Fibroblast of skin of back (primary cell): ENCODE measurements around the gene KIF20B.
A peak's percentile ranks its signal among the peaks of the same experiment; 100 is the strongest.
"Not testable (repeated sequence)": the region's sequence is repeated elsewhere in the genome, so short reads cannot be mapped to it uniquely, and the experiment has no call there.

ENCODE experiments used
- DNase-seq: peaks from one replicate; pipeline ENCODE4 v3.0.0-alpha.2; 2013

Gene KIF20B

DNA sequence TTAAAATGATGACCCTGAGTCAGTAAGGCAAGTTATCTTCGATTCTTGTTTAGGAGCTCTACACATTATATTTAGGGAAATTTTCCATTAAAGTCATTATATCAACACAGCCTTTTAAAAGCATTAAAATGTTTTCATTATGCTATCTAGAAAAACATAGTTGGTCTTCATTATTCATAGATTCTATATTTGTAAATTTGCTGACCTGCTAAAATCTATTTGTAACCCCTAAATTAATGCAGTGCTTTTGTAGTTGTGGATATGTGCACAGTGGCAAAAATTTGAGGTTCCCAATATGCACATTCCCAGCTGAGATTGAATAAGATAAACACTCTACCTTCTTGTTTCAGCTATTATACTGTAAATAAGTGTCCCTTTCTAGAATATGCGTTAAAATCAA, 81.1 kb downstream of the KIF20B start:
- DNase-seq = no peak

DNA sequence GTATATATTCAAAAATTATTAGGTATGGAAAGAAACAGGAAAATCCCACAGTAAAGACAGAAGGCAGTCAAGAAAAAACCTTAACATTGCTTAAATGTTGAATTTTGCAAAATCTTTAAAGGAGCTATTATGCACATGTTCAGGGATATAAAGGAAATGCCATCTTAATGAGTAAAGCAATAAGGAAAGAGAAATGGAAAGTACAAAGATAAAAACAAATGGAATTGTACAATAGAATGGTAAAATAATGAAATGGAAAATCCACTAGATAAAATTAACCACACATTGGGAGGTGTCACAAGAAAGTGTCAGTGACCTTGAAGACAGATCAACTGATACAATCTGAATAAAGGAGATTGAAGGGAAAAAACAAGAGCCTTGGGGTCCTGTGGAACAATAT, 82.0 kb downstream of the KIF20B start:
- peak; percentile 8 for DNase-seq

DNA sequence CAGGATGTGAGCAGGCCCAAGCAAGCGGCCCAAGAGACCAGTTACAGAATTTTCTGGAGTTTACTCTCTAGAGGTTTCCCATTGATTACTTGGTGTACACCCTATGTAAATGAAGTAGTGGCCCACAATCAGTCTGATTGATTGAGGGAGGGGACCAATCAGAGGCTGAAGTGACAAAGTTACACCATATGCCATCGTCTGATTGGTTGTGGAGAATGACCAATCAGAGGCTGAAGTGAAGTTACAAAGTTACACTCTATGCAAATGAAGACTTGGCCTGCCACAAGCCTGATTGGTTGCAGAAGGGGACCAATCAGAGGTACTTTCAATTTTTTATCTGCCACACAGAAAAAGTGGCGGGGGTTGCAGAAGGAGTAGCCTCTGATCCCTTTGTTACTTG, 83.7 kb downstream of the KIF20B start:
- DNase-seq = peak; percentile 12

DNA sequence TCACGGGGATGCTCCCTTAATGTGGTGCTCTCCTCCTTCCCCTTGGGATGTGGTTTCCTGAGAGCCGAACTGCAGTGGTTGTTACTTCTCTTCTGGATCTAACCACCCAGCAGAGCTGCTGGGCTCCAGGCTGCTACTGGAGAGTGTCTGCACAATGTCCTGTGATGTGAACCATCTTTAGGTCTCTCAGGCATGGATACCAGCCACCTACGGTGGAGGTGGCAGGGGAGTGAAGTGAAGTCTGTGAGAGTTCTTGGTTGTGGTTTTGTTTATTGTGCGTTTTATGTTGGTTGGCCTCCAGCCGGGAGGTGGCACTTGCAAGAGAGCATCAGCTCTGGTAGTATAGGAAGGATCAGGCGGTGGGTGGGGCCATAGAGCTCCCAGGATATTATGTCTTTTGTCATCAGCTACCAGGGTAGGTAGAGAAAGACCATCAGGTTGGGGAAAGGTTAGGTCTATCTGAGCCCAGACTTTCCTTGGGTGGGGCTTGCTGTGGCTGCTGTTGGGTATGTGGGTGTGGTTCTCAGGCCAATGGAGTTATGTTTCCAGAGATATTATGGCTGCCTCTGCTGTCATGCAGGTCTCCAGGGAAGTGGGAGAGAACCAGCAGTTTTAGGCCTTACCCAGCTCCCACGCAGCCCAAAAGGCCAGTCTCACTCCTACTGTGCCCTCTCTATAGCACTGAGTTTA, 87.9 kb downstream of the KIF20B start:
- no peak for DNase-seq

DNA sequence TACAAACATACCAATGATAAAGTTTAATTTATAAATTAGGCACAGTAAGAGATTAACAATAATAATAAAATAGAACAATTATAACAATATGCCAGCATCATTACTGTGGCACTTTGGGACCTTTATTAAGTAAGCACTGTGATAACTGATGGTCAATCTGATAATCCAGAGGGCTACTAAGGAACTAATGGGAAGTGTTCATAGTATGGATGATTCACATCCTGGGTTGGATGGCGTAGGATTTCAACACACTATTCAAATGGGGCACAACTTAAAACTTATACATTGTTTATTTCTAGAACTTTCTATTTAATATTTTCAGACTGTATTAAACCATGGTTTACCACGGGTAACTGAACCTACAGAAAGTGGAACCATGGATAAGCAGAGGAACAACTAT, 90.8 kb downstream of the KIF20B start:
- no peak for DNase-seq

DNA sequence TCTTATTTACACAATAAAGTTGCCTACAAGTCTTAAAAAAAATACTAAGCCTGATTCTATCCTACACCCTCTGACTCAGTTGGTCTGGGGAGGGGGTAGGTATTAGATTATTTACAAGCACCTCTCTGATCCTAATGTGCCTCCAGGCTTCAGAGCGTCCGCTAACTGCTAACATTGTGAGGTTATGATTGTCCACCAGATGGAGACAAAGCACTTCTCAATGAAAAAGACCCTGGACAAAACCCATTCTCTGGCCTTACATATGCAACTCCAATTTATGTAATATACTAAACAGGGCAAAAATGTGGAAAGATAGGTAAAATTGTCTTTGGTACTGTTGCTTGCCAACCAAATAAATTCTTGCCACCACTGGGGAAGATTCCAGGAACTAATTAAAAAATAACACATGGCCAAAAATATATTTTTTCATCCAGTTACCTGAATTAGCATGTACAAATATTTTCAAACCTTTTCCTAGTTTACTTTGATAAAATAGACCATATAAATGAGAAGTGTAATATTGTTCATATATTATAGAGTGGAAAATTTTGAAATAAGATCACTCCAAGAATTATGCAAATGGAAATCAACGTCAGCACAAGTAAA, 92.4 kb downstream of the KIF20B start:
- DNase-seq = peak; percentile 63

DNA sequence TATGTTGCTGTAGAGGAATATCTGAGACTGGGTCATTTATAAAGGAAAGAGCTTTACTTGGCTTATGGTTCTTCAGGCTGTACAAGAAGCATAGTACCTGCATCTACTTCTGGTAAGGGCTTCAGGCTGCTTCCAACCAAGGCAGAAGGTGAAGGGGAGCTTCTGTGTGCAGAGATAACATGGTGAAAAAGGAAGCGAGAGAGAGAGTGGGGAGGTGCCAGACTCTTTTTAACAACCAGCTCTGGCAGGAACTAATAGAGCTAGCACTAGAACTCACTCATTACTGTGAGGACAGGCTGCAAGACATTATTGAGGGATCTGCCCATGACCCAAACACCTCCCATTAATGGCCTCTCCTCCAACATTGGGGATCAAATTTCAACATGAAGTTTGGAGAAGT, 94.5 kb downstream of the KIF20B start:
- no peak for DNase-seq

DNA sequence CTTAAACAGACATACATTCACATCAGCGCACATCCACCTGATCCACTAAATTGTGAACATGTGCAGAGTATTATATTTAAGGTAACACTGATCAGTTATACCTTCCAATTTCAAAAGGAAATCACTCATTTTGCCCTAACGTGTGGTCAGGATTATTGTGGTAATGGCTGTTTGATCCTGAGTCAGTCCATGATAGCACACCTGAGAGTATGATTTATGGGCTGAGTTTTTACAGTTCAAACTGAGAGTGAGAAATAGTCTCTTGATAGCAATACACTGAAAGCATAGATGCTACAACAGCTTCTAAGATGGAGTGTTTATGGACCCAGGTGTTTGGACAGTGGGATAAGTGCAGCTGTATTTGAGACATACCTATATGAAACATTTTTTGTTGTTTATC, 96.7 kb downstream of the KIF20B start:
- no peak for DNase-seq

DNA sequence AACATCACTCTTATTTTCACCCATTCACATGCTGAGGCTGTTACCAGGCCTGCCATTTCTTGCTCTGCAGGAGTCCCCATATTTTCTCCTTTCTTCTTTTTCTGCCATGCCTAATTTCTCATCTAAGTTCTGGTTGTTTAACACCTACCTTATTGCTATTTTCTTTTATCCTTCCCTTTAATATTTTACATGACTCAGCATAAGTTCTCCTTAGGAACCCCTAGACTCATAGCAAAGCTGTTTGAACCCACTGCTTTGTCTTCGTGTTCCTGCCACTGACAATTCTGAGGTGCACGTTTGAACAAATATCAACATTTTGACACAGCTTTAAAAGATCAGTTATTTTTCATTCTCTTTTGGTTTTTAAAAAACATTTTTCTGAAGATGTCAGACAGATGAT, 98.2 kb downstream of the KIF20B start:
- no peak for DNase-seq

DNA sequence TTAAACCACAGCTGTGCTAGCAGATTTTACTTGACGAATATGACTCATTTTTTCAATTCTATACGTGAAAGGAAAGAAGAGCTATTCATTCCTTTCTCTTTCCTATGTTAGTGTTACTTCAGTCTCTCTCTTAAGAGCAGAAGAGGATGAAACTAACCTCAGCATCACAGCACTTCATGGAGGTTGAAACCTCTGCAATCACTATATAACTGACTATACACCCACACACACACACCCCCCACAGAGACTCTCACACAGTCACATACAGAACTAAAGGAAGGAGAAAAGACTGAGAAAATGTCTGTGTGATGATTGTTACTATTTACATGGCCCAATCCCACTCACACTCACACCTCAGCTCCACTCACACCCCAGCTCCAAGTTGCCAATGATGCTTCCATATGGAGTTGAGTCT, 104.2 kb downstream of the KIF20B start:
- DNase-seq = no peak

DNA sequence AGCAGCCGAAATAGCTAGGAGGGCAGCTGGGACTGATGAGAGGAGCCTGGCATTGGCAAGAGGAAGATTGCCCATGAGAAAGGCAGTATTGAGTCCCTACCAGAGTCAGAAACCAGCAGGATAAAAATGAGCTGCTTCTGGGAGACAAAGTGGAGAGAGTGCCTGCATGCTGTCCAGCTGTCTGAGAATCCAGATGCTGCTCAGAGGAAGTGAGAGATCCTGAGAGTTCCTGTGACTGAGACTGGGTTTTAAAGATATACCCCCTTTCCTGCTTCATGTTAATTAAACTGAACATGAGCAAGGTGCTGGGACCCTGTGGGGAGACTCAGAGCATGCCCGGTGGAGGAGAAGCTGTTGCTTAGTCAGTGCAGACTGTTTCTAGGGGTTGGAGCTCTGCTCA, 107.5 kb downstream of the KIF20B start:
- no peak for DNase-seq

DNA sequence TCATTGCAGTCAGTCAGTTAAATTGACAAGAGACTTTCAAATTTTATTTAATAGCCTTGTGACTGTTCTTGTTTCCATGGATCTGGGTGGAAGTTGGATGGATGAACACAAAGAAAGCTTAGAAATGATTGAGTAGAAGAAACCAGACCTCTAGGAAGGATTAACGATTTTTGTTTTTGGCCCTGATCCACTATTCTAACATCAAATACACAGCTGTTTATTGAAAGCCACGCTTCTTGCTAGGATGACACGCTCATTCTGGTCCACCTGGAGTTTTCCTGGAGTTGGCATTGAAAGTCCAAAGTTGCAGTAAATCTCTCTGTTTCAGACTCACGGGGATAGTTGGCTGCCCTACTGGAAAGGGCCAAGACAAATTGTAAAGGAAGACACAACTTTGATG, 108.4 kb downstream of the KIF20B start:
- DNase-seq = no peak

DNA sequence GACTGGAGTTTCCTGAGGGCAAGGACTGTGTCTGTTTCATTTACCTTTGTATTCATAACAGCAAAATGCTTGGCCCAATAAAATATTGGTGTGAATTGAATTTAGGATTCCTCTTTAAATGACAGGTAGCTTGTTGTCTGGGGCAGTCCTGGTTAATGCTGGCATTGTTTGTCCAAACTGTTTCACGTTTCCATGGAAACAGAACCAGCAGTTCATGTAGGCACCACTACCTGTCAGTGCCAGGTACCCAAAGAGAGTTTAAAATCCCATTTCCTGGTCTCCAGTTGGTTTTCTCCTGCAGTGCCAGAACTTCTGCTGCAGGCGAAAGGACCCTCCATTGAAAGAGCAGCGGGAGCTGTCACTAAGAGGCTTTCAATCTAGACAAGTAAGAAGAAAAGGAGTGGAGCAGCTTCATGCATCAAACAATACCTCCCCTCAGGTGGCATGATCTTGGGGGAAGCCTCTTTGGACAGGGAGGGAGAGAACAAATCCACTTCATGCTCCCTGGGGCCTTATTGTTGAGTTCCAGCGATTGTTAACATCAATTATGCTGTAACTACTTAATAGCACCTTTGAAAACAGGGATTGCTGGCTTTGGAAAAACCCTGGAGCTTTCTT, 109.6 kb downstream of the KIF20B start:
- no peak for DNase-seq

DNA sequence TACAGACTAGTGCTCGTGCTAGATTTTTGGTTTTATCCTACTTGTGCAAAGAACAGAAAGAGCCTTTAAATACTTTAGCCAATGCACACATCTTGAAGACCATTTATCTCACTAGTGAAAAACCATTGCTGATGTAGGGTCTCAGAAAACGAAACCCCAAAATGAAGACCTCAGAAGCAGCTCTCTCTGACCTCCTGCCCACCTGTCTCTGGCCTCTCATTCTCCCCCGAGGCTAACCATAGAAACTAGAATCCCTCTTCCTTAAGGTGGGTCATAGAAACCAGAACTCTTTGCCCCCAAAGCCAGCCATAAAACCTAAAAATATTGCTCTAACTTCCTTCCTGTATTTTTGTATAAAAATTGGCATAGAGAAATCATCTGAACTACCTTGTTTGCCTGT, 112.2 kb downstream of the KIF20B start:
- DNase-seq = no peak

DNA sequence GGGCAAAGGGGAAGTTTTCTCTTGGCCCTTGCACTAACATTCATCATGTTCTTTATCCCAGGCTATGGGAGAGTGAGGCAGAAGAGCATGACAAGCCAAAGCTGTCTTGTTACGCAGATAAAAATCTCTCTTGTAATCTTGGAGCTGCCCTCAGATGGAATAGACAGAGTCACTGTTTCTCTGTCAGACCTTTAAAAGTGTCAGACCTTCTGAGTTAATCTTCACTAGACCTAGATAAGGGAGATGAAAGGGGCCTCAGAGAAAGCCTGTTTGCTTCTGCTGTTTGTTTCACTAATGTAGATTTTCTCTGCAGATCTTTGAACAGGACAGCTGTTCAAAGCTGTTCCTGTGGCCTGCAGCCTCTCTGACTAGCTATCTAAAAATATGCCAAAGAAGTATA, 112.9 kb downstream of the KIF20B start:
- DNase-seq = no peak

DNA sequence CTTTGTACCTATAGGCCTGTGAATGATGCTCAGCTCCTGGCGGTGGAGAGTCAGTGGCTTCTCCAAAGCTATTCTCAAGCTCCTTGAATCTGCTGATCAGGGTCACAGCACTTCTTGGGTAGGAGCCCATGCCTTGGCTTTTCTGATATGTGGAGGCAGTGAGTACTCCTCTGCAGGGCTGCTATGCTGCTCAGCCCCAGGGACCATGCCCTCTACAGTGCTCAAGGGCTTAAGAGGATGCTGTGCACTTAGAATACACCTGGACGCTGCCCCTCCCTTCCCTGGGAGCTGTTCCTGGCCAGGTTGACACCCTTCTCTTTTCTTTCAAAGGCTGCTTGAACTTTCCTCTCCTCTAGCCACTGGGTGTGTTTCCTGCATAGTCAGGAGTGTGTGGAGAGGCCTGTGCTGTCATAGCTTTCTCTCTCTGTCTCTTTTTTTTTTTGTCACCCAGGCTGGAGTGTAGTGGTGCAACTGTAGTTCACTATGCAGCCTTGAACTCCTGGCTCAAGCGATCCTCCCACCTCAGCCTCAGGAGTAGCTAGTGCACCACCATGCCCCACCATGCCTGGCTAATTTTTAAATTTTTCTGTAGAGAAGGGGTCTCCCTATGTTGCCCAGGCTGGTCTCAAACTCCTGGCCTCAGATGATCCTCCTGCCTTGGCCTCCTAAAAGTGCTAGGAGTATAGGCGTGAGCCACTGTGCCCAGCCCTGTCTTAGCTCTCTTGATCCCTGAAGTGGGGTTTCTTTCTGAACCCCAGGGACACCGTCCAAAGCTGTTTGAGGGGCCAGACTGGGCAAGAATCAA, 113.9 kb downstream of the KIF20B start:
- no peak for DNase-seq

DNA sequence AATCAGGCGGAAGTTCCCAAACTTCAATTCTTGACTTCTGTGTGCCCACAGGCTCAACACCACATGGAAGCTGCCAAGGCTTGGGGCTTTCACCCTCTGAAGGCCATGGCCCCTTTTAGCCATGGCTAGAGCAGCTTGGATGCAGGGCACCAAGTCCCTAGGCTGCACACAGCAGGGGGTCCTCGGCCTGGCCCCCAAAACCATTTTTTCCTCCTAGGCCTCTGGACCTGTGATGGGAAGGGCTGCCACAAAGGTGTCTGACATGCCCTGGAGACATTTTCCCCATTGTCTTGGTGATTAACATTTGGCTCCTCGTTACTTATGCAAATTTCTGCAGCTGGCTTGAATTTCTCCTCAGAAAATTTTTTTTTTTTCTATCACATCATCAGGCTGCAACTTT, 117.6 kb downstream of the KIF20B start:
- DNase-seq = not testable (repeated sequence)
